CD14-positive monocyte (primary cell): ENCODE data around the gene ZNF282. TPM values are rescaled to one million over a fixed set of nuclear protein-coding genes. Genes with fewer than 3 reads are reported as not detected.

Source experiments
- DNase-seq, 3 donors: peaks; one replicate each; pipeline ENCODE4 v3.0.0-alpha.2; 2011 to 2022
- H2AFZ ChIP-seq: 2 replicates; pipeline ENCODE4 v1.6.0; 2012; ENCODE audit warnings: mild to moderate bottlenecking, low read depth, low read length, inconsistent platforms; ENCODE audit not compliant: insufficient read depth, poor library complexity, severe bottlenecking
- H3K27ac ChIP-seq, 2 donors: 1 replicate in 1 of 2; 2 replicates in 1 of 2; pipeline ENCODE4 v1.5.1; 2012 to 2013; ENCODE audit warnings: low read length in 2 of 2, control low read depth in 1 of 2, inconsistent platforms in 1 of 2, low read depth in 1 of 2, mild to moderate bottlenecking in 1 of 2
- H3K27me3 ChIP-seq, 2 donors: one replicate each; pipeline versions ENCODE4 v1.6.0 to v1.6.1; 2011 to 2013; ENCODE audit warnings: low read length in 2 of 2; ENCODE audit not compliant: control insufficient read depth in 2 of 2, insufficient read depth in 2 of 2
- H3K36me3 ChIP-seq, 2 donors: replicated peaks in 1 of 2; 1 replicate in 1 of 2; 2 replicates in 1 of 2; pipeline versions ENCODE4 v1.5.1 to v1.6.1; 2012 to 2013; ENCODE audit warnings: low read length in 2 of 2, control low read depth in 1 of 2, inconsistent platforms in 1 of 2, mild to moderate bottlenecking in 1 of 2; ENCODE audit not compliant: insufficient read depth in 2 of 2, control insufficient read depth in 1 of 2
- H3K4me1 ChIP-seq, 2 donors: 1 replicate in 1 of 2; 2 replicates in 1 of 2; pipeline versions ENCODE4 v1.5.1 to v1.6.1; 2012 to 2013; ENCODE audit warnings: low read length in 2 of 2, control low read depth in 1 of 2, inconsistent platforms in 1 of 2, mild to moderate bottlenecking in 1 of 2, moderate library complexity in 1 of 2; ENCODE audit not compliant: insufficient read depth in 2 of 2, control insufficient read depth in 1 of 2
- H3K4me2 ChIP-seq: replicated peaks from 2 replicates; pipeline ENCODE3; 2012; ENCODE audit warnings: low read length, moderate library complexity, mild to moderate bottlenecking; ENCODE audit not compliant: poor library complexity, severe bottlenecking; ENCODE audit errors: extremely low read depth
- H3K4me3 ChIP-seq, 3 experiments: fragments of 200-600 bp in 1 of 3; sonication (generic) in 1 of 3; replicated peaks in 1 of 3; 1 replicate in 2 of 3; 2 replicates in 1 of 3; pipeline ENCODE4 v1.5.1; 2011 to 2013; ENCODE audit warnings: low read length in 3 of 3, mild to moderate bottlenecking in 3 of 3, control low read depth in 2 of 3, low read depth in 2 of 3, inconsistent platforms in 1 of 3, moderate library complexity in 1 of 3
- H3K79me2 ChIP-seq: 2 replicates; pipeline ENCODE4 v1.6.0; 2012; ENCODE audit warnings: mild to moderate bottlenecking, control low read depth, inconsistent platforms, low read length, moderate library complexity; ENCODE audit not compliant: insufficient read depth
- H3K9ac ChIP-seq: 2 replicates; pipeline ENCODE4 v1.6.0; 2017; ENCODE audit warnings: low read length, mild to moderate bottlenecking; ENCODE audit not compliant: insufficient read depth, poor library complexity, severe bottlenecking
- H3K9me3 ChIP-seq, 2 donors: replicated peaks in 1 of 2; 1 replicate in 1 of 2; 2 replicates in 1 of 2; pipeline versions ENCODE4 v1.5.1 to v1.6.1; 2012 to 2013; ENCODE audit warnings: low read length in 2 of 2, control low read depth in 1 of 2; ENCODE audit not compliant: control insufficient read depth in 1 of 2, insufficient read depth in 1 of 2
- H4K20me1 ChIP-seq: 2 replicates; pipeline ENCODE4 v1.6.0; 2012; ENCODE audit warnings: mild to moderate bottlenecking, low read length, control low read depth, moderate library complexity; ENCODE audit not compliant: insufficient read depth
- H3K27ac Mint-ChIP-seq, 7 donors: one replicate each; pipeline ENCODE4 v1.8.0; 2020; ENCODE audit warnings: mild to moderate bottlenecking in 7 of 7, mixed read lengths in 7 of 7, moderate library complexity in 6 of 7, inconsistent platforms in 2 of 7
- H3K27me3 Mint-ChIP-seq, 3 donors: one replicate each; pipeline ENCODE4 v1.8.0; 2021 to 2022; ENCODE audit warnings: low read depth in 3 of 3, mild to moderate bottlenecking in 3 of 3, mixed read lengths in 3 of 3, moderate library complexity in 3 of 3, inconsistent platforms in 1 of 3
- H3K36me3 Mint-ChIP-seq, 2 donors: one replicate each; pipeline ENCODE4 v1.8.0; 2020; ENCODE audit warnings: mixed read lengths in 2 of 2, inconsistent platforms in 1 of 2, mild to moderate bottlenecking in 1 of 2
- H3K4me1 Mint-ChIP-seq: one replicate; pipeline ENCODE4 v1.8.0; 2020; ENCODE audit warnings: mild to moderate bottlenecking, mixed read lengths
- H3K4me3 Mint-ChIP-seq, 2 donors: one replicate each; pipeline ENCODE4 v1.8.0; 2020; ENCODE audit warnings: mild to moderate bottlenecking in 2 of 2, mixed read lengths in 2 of 2, moderate library complexity in 1 of 2
- H3K9me3 Mint-ChIP-seq, 7 donors: one replicate each; pipeline ENCODE4 v1.8.0; 2020 to 2022; ENCODE audit warnings: mixed read lengths in 7 of 7, mild to moderate bottlenecking in 6 of 7, moderate library complexity in 6 of 7, inconsistent platforms in 2 of 7
- CTCF ChIP-seq: fragments of 200-600 bp; IDR thresholded peaks from one replicate; pipeline ENCODE4 v1.8.0; 2022; ENCODE audit warnings: antibody characterized with exemption, mild to moderate bottlenecking
- WGBS: methylation state at CpG from one replicate; pipeline ENCODE4 v1.1.5; 2013; ENCODE audit warnings: missing lambda C conversion rate; ENCODE audit not compliant: insufficient coverage; 5-methylcytosine and 5-hydroxymethylcytosine counted together
- intact Hi-C, 2 donors: fragments of 100-400 bp; cut with micrococcal nuclease; formaldehyde crosslinking; loops; one replicate each; pipeline versions ENCODE4 v1.15.0 to v1.15.1; 2023
- polyA plus RNA-seq, 3 donors: library from polyadenylated mRNA; depleted of rRNA in 1 of 3; unstranded in 2 of 3; stranded (reverse) in 1 of 3; fragments of 300-500 nt in 2 of 3; fragments of >200 nt in 1 of 3; fragmentation: Illumina TruSeq in 2 of 3; gene quantifications; 1 replicate in 2 of 3; 2 replicates in 1 of 3; pipeline ENCODE4 v1.2.3, GENCODE V29; 2012 to 2021

The ZNF282 gene
- polyA plus RNA-seq, 3 donors: 0.51 to 6.2 (median 0.86) TPM

- peak within 1 kb of the TSS; percentile 79 for H3K4me2 ChIP-seq
- Mint-ChIP-seq H3K27ac (peak within 1 kb of the TSS; percentile 40 to 88 (median 58)), H3K4me1 (peaks cover 19% of the 10 kb centered on the region), H3K27me3 (peaks cover 2% of the 10 kb centered on the region in 3 donors), H3K4me3 (peak within 1 kb of the TSS; percentile 80 to 92), H3K36me3 (peaks cover 14 to 16% of the 10 kb centered on the region in 2 donors), H3K9me3 (peaks cover 0 to 7% (median 2%) of the 10 kb centered on the region in 7 donors)
- peaks cover 8% of the 10 kb centered on the region for H4K20me1 ChIP-seq
- TF ChIP-seq CTCF: peak; percentile 94
- DNase-seq: peak; percentile 77 to 87 (median 83)
- peaks cover 12 to 22% of the 10 kb centered on the region in 2 donors for H3K4me1 ChIP-seq
- WGBS: under 1% methylated on average over 114 of the region's 115 CpGs
- peak within 1 kb of the TSS; percentile 36 to 71 (median 55) for H3K4me3 ChIP-seq
- peaks cover 11 to 17% of the 10 kb centered on the region in 2 donors for H3K36me3 ChIP-seq
- H3K27ac ChIP-seq: peak within 1 kb of the TSS; percentile 35 to 70
- no peaks in the 10 kb centered on the region for H3K27me3 ChIP-seq
- peak within 1 kb of the TSS; percentile 77 for H3K9ac ChIP-seq
- peaks cover 0 to 2% of the 10 kb centered on the region in 2 donors for H3K9me3 ChIP-seq
- intact Hi-C loops: loop anchor here in 1 of 2 donors (5.0 kb wide), 1 partner anchor 235 kb away; the partner anchor contains the start of gene ZNF746
- peak within 1 kb of the TSS; percentile 90 for H2AFZ ChIP-seq
- H3K79me2 ChIP-seq: no peaks in the 10 kb centered on the region
These were observed 66.7 kb downstream of the ZNF282 start, which contains the start of gene ZNF783 for GRCh38 chr7:149261829-149262617. ZNF783 (plus strand) TSS chr7:149262196; CDS start chr7:149262334, 138 bp downstream.

- no peak overlapping the region for H3K4me3 Mint-ChIP-seq
- peaks cover 0 to 7% (median 2%) of the 10 kb centered on the region in 7 donors for H3K9me3 Mint-ChIP-seq
- H3K27me3 Mint-ChIP-seq: peaks cover 0 to 2% (median 0%) of the 10 kb centered on the region in 3 donors
- Histone ChIP-seq H3K36me3 (peaks cover 38 to 55% of the 10 kb centered on the region in 2 donors), H3K9ac (no peak overlapping the region), H3K79me2 (no peaks in the 10 kb centered on the region), H3K27ac (no peak overlapping the region), H2AFZ (no peak overlapping the region), H3K27me3 (no peaks in the 10 kb centered on the region), H3K4me2 (no peak overlapping the region), H3K4me3 (no peak overlapping the region), H3K4me1 (peaks cover 8 to 16% of the 10 kb centered on the region in 2 donors), H3K9me3 (peaks cover 0 to 2% of the 10 kb centered on the region in 2 donors), H4K20me1 (peaks cover 12% of the 10 kb centered on the region)
- peaks cover 44 to 47% of the 10 kb centered on the region in 2 donors for H3K36me3 Mint-ChIP-seq
- TF ChIP-seq CTCF: no peak
- intact Hi-C loops: no loop called here
- no peak for DNase-seq
- peak overlapping the region in 1 of 7 donors; percentile 89 for H3K27ac Mint-ChIP-seq
- 95% methylated on average over 18 of the region's 21 CpGs for WGBS
- peaks cover 14% of the 10 kb centered on the region for H3K4me1 Mint-ChIP-seq
These were observed 71.1 kb downstream of the ZNF282 start for GRCh38 chr7:149266451-149266850.
